Heart left ventricle (tissue), 13 donors: ENCODE data around the gene AOC2.

Source experiments
- POLR2A ChIP-seq, 2 donors: fragments of 450-650 bp; IDR thresholded peaks; one replicate each; pipeline ENCODE4 v1.6.1; 2017; ENCODE audit warnings: antibody characterized with exemption in 2 of 2, mild to moderate bottlenecking in 2 of 2, moderate library complexity in 2 of 2
- TF ChIP-seq, protein P1 (sequence below), 12 donors: fragments of 200-600 bp; sonication (generic) in 4 of 12; IDR thresholded peaks; one replicate each; pipeline versions ENCODE4 v1.5.0 to v1.8.0; 2018 to 2022; ENCODE audit warnings: antibody characterized with exemption in 12 of 12, mild to moderate bottlenecking in 5 of 12
- donor health status: ischemic (EF 13 %, LVEDD 7.1; RV severe dilation, severe dysfunction).
- donor health status: DM: no; HTN: yes; CAD: no.
- donor health status: DM: no; HTN: no; CAD: no.
- donor health status: ischemic (EF 25% LVEDD 6.9; RV normal size, moderate dysfunction).
- donor health status: ischemic (EF 25% LVEDD 5.7; RV mildly dilated, moderate dysfunction).
- donor health status: ischemic (EF 35%, LVEDD 5.7; RV mildly dilated, moderate dysfunction).
- donor health status: nonischemic (EF 11% LVEDD 7.7; RV severe dilation, severe dysfunction).
- donor health status: DM: yes; HTN: yes; CAD: no.
- donor health status: PGD.
- donor health status: ischemic (EF 29% LVEDD 5.4; RV normal size, mild dysfunction).
- donor health status: nonischemic (EF 23%, LVEDD 6.1; RV moderate dilation, normal function).

DNA sequence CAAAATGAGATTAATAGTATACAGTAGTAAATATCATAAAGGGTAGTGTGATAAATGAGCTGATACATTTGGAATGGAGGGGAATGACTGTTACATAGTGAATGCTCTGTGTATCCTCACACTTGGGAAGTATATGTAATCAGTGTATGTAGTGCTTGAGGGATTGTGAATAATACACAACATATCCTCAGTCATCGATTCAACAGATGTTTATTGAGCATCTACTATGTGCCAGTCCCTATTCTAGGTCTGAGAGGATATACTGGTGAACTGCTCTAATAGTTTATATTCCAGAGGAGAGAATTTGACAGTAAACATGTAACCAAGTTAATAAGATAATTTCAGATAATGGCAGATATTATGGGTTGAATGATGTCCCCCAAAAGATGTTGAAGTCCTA lies 16.9 kb upstream of the AOC2 start:
- TF ChIP-seq, protein P1, sequence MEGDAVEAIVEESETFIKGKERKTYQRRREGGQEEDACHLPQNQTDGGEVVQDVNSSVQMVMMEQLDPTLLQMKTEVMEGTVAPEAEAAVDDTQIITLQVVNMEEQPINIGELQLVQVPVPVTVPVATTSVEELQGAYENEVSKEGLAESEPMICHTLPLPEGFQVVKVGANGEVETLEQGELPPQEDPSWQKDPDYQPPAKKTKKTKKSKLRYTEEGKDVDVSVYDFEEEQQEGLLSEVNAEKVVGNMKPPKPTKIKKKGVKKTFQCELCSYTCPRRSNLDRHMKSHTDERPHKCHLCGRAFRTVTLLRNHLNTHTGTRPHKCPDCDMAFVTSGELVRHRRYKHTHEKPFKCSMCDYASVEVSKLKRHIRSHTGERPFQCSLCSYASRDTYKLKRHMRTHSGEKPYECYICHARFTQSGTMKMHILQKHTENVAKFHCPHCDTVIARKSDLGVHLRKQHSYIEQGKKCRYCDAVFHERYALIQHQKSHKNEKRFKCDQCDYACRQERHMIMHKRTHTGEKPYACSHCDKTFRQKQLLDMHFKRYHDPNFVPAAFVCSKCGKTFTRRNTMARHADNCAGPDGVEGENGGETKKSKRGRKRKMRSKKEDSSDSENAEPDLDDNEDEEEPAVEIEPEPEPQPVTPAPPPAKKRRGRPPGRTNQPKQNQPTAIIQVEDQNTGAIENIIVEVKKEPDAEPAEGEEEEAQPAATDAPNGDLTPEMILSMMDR (IDR thresholded peaks at IDR 0.05): no peak
- TF ChIP-seq POLR2A (IDR thresholded peaks at IDR 0.05): no peak
